Epithelial cell of prostate (primary cell): ENCODE results near the gene SKP1.

Source experiments
- DNase-seq: peaks from one replicate; pipeline ENCODE4 v3.0.0-alpha.2; 2011; ENCODE audit warnings: low read depth, low spot score
- H3K27ac ChIP-seq: fragments of 450-650 bp; 2 replicates; pipeline ENCODE4 v1.5.1; 2017; ENCODE audit warnings: mild to moderate bottlenecking

SKP1 gene

GRCh38 chr5:134115806-134116175 is 61.0 kb downstream of the SKP1 start:
- no peak for DNase-seq
- no peak overlapping the region for H3K27ac ChIP-seq

GRCh38 chr5:134114886-134115805 is 61.6 kb downstream of the SKP1 start:
- DNase-seq = no peak

DNA sequence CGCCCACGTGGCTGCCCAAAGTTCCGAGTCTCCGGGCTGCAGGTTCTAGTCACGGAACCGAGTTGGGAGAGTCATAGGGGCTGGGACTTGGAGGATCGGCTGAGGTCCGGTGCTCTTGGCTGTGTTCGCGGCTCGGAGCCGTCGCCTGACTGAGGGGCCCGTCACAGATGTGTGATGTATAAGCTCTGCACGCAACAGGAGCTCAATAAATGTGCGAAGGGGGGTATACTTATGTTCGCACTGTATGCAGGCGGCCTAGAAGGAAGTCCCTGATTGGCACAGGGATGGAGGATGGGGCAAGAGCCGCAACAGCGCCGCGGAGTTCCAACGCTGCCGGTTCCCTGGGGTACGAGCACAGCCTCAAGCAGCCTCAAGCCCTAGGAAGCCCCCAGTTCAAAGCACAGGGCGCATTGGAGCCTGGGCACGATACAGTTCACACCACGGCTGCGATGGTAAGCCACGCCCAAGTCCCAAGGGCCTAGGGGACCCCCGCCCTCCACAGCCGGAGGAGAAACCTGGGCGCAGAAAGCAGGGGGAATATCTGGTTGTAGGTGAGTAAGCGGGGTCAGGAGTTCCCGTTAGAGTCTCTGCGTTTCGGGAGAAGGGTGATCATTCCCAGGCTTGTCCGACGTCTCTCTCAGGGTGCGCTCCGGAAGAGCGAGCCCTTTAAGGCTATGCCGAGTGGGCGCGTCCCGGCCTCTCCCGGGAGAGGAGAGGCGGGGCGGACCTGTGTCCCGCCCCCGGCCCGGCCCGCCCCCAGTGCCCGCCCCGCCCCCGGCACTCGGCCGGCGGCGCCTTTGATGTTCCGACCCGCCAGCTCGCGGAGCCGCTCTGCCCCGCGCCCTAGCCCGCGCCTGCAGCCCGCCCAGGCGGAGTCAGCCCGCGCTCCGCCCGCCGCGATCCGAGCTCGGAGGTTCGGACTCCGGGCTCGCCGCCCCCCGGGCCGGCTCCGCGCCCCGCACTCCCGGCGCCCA is 62.6 kb downstream of the SKP1 start, which contains the start of gene TCF7:
TSS of gene TCF7 (plus strand) at position 780 of the 974 bp plus-strand sequence. CDS start 226 bp downstream, outside the sequence.
- DNase-seq = no peak
- no peak within 1 kb of the TSS for H3K27ac ChIP-seq

More at GRCh38 chr5:134114886-134115805, 61.6 kb downstream of the SKP1 start:
- no peak overlapping the region for H3K27ac ChIP-seq

DNA sequence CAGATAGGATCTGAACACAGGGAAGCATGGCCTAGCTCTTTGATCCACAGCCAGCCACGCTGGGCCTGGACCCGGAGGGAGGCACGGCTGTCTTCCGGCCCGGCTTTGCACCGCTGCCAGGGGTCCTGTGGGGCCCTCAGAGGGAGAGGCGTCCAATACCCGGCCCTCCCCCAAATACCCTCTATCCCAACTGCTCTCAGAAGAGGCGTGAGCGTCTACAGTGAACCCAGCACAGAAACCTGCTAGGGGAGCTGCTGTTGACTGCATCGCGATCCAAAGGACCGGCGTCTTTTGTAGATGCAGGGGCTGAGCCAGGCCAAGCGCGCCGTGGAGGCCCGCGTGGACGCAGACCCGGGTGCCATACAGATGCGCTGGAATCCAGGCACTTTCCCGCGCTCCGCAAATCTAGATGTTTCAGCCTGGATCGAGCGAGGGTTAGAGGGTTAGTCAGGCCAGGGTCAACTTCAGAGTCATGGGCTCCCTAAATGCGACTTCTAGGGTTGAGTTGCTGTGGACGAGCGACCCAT is 63.3 kb downstream of the SKP1 start:
- no peak overlapping the region for H3K27ac ChIP-seq
- DNase-seq = no peak

DNA sequence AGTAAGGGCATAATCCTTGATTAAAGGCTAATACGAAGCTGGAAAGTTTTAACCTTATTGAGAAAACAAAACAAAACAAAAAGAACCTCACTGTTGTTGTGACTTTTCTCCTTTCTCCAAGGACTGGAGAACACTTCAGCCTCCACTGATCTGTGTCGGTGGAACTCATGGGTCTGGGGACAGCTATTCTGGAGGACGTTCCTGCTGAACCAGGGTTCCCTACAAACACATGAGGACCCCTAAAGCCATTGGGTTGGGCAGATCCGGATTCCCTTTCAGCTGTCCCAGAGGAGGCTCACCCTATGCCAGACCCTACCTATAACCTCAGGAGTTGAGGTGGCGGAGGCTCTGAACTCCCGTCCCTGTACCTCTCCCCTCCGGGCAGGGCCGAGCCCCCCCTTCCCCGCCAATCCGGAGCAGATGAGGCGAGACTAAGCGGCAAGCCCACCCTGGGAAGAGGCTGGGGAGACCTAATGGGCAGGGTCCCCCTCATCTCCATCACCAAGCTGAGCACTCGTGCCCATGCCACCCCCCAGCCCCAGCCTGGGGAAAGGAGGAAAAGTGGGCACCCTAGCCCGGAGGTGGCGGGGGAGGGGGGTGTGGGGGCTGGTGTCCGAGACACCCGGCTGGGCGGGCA is 63.9 kb downstream of the SKP1 start:
- DNase-seq = no peak
- no peak overlapping the region for H3K27ac ChIP-seq

- no peak for DNase-seq
- H3K27ac ChIP-seq = no peak overlapping the region
Observed at GRCh38 chr5:134111741-134112647, 64.8 kb downstream of the SKP1 start.

GRCh38 chr5:134110382-134110781 is 66.4 kb downstream of the SKP1 start:
- H3K27ac ChIP-seq = no peak overlapping the region
- DNase-seq = no peak

DNA sequence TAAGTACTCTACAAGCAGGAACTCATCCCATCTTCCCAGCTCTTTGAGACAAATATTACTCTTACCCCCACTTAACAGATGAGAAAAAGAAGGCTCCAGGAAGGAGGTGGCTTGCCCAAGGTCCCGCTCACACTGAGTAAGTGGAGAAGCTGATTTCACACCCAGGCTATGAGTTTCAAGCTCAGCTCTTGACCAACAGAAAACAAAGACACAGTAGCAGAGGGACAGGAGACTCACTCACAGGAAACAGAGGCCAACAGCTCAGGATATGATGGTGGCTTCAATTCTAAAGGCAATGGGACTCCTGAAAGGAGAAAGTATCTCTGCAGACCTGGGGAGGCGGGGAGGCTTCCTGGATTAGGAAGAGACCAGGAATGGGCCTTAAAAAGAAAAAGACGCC is 69.0 kb downstream of the SKP1 start:
- DNase-seq = no peak
- H3K27ac ChIP-seq = no peak overlapping the region

DNA sequence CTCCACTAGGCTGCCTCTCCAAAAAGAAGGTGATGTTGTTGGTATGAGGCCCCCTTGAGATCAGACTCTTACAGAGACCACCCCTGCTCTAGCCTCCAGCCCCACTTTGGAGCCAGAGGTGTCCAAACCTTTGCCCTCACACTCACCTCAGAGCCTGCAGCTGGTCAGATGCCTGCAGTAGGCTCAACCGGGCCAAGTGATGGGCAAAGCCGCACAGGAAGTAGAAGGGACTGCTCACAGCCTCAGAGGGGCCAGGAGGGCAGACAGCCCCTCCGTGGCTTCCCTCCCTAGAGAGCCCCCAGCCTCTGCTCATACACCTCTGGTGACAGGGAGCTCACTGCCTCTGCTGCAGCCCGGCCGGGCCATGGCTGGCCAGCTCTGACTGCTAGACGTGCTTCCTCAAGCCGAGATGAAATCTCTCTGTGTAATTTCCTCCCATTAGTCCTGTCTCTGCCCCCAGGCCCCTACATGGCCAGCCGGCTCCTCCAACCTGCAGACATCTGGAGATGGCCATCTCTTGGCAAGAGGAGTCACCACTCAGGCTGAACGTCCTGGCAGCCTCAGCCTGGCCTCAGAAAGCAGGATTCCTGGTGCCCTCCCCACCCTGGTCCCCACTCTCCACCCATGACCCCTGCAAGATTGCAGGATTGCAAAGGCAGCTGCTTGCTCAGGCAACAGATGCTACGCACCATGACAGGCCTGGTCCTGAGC is 69.6 kb downstream of the SKP1 start:
- H3K27ac ChIP-seq = no peak overlapping the region

DNA sequence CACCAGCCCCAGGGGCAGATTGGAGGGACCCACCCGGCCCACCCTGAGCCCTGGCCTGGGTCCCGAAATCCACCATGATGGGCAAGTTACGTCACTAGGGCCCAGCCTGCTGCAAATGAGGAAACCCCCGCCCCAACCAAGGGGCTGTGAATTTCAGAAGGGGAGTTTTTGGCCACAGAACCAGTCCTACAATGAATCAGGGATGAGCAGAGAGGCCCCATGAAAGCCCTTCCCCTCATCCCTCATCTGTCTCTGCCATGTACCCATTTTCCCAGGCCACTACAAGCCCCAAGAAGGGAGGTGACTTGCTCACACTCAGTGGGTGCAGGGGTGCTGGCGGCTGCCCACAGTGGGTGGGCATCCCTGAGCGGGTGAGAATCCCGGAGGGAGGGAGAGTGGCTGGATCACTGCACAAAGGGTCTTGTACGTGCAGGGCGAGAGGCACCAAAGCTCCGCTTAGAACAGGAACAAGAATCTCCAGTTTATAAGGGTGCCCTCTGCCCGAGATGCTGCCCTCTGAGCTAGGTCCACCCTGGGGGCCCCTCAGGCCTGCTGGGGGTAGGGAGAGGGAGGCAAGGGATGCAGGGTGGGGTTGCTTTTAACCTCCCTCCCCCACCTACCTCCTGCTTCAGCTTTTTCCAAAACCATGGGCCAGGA is 72.6 kb downstream of the SKP1 start:
- DNase-seq = no peak
- no peak overlapping the region for H3K27ac ChIP-seq

More for the DNA sequence above, 69.6 kb downstream of the SKP1 start:
- no peak for DNase-seq

DNA sequence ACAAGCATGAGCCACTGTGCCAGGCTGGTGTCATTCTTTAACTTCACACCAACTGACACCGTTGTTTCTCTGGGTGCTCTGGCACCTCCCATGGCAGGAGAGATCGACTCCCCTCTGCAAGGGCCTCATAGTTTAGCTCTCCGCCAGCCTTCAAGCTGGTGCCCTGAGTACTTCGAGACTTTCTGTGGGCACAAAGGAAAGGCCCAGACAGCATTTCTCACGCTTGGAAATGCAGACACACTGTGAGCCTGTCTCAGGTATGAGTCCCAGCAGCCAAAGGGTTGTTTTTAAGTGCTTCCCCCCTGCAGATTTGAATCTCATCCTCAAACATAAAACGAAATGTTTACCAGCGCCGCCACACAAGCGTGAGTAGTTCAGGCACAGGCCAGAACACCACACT is 73.4 kb downstream of the SKP1 start:
- DNase-seq = no peak
- no peak overlapping the region for H3K27ac ChIP-seq

GRCh38 chr5:134101686-134102439 is 74.9 kb downstream of the SKP1 start:
- no peak for DNase-seq

GRCh38 chr5:134100283-134101091 is 76.3 kb downstream of the SKP1 start:
- no peak for DNase-seq
- H3K27ac ChIP-seq = no peak overlapping the region

More at GRCh38 chr5:134101686-134102439, 74.9 kb downstream of the SKP1 start:
- no peak overlapping the region for H3K27ac ChIP-seq

- no peak for DNase-seq
- H3K27ac ChIP-seq = no peak overlapping the region
Observed at GRCh38 chr5:134099939-134100282, 76.8 kb downstream of the SKP1 start.

- no peak for DNase-seq
- no peak overlapping the region for H3K27ac ChIP-seq
Observed at GRCh38 chr5:134099288-134099872, 77.4 kb downstream of the SKP1 start.
